NB4 (cell line): ENCODE data around the gene GOLGA1.
"Not testable (repeated sequence)": the region's sequence is repeated elsewhere in the genome, so short reads cannot be mapped to it uniquely, and the experiment has no call there.

ENCODE experiments used
- POLR2A ChIP-seq: IDR thresholded peaks from 2 replicates; pipeline ENCODE4 v1.6.1; 2011; ENCODE audit warnings: mild to moderate bottlenecking; ENCODE audit not compliant: insufficient read length; ENCODE audit errors: extremely low read depth
- TF ChIP-seq, protein P1 (sequence below): IDR thresholded peaks from one replicate; pipeline ENCODE4 v1.5.1; 2012; ENCODE audit warnings: low read depth, low read length
- TF ChIP-seq, protein P2 (sequence below): IDR thresholded peaks from 2 replicates; pipeline ENCODE4 v1.6.1; 2011; ENCODE audit warnings: low read depth, low read length

DNA sequence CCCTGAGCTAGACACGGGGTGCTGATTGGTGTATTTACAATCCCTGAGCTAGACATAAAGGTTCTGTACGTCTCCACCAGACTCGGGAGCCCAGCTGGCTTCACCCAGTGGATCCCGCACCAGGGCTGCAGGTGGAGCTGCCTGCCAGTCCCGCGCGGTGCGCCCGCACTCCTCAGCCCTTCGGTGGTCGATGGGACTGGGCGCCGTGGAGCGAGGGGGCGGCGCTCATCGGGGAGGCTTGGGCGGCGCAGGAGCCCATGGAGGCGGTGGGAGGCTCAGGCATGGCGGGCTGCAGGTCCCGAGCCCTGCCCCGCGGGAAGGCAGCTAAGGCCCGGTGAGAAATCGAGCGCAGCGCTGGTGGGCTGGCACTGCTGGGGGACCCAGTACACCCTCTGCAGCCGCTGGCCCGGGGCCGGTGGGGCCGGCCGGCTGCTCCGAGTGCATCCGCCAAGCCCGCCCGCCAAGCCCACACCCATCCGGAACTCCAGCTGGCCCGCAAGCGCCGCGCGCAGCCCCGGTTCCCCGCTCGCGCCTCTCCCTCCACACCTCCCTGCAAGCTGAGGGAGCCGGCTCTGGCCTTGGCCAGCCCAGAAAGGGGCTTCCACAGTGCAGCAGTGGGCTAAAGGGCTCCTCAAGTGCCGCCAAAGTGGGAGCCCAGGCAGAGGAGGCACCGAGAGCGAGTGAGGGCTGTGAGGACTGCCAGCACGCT, 102.2 kb downstream of the GOLGA1 start:
- TF ChIP-seq, protein P1, sequence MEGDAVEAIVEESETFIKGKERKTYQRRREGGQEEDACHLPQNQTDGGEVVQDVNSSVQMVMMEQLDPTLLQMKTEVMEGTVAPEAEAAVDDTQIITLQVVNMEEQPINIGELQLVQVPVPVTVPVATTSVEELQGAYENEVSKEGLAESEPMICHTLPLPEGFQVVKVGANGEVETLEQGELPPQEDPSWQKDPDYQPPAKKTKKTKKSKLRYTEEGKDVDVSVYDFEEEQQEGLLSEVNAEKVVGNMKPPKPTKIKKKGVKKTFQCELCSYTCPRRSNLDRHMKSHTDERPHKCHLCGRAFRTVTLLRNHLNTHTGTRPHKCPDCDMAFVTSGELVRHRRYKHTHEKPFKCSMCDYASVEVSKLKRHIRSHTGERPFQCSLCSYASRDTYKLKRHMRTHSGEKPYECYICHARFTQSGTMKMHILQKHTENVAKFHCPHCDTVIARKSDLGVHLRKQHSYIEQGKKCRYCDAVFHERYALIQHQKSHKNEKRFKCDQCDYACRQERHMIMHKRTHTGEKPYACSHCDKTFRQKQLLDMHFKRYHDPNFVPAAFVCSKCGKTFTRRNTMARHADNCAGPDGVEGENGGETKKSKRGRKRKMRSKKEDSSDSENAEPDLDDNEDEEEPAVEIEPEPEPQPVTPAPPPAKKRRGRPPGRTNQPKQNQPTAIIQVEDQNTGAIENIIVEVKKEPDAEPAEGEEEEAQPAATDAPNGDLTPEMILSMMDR: not testable (repeated sequence)
- not testable (repeated sequence) for TF ChIP-seq POLR2A
- TF ChIP-seq, protein P2, sequence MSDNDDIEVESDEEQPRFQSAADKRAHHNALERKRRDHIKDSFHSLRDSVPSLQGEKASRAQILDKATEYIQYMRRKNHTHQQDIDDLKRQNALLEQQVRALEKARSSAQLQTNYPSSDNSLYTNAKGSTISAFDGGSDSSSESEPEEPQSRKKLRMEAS: not testable (repeated sequence)
